GM19372 (cell line): Measurements from ENCODE around the gene AMPD3.
A peak's percentile ranks its signal among the peaks of the same experiment; 100 is the strongest.

ENCODE experiments used
- ATAC-seq: cut with Tn5 transposase; IDR thresholded peaks from one replicate; pipeline ENCODE4 v1.9.1; 2021; ENCODE audit warnings: mild to moderate bottlenecking, low read depth, moderate library complexity; ENCODE audit not compliant: unreplicated experiment

Gene AMPD3

GRCh38 chr11:10528121-10528520 is 73.1 kb downstream of the AMPD3 start:
- ATAC-seq, result no peak

- no peak for ATAC-seq
Measured at GRCh38 chr11:10529279-10529678, 74.2 kb downstream of the AMPD3 start.

GRCh38 chr11:10532526-10532925 is 77.5 kb downstream of the AMPD3 start:
- ATAC-seq, result no peak

GRCh38 chr11:10533323-10533722 is 78.3 kb downstream of the AMPD3 start:
- ATAC-seq, result no peak

GRCh38 chr11:10534316-10534715 is 79.3 kb downstream of the AMPD3 start:
- no peak for ATAC-seq

GRCh38 chr11:10537600-10537999 is 82.5 kb downstream of the AMPD3 start:
- ATAC-seq, result no peak

GRCh38 chr11:10538924-10539323 is 83.9 kb downstream of the AMPD3 start:
- ATAC-seq, result no peak

GRCh38 chr11:10539339-10539738 is 84.3 kb downstream of the AMPD3 start:
- ATAC-seq, result no peak

GRCh38 chr11:10540546-10540914 is 85.5 kb downstream of the AMPD3 start:
- peak; percentile 35 for ATAC-seq

- peak; percentile 92 for ATAC-seq
Measured at GRCh38 chr11:10540915-10541560, 86.0 kb downstream of the AMPD3 start, which contains the start of gene RNF141. RNF141 (minus strand) TSS chr11:10541187; CDS start chr11:10534158, 7,029 bp downstream.

GRCh38 chr11:10541561-10541930 is 86.5 kb downstream of the AMPD3 start:
- no peak for ATAC-seq

GRCh38 chr11:10542776-10543175 is 87.7 kb downstream of the AMPD3 start:
- ATAC-seq, result no peak

GRCh38 chr11:10543782-10544181 is 88.7 kb downstream of the AMPD3 start:
- no peak for ATAC-seq

- ATAC-seq, result no peak
Measured at GRCh38 chr11:10544491-10545465, 89.7 kb downstream of the AMPD3 start.

GRCh38 chr11:10550503-10551289 is 95.6 kb downstream of the AMPD3 start:
- no peak for ATAC-seq

GRCh38 chr11:10551290-10551592 is 96.2 kb downstream of the AMPD3 start:
- ATAC-seq, result no peak

- ATAC-seq, result no peak
Measured at GRCh38 chr11:10551845-10552352, 96.8 kb downstream of the AMPD3 start.

- no peak for ATAC-seq
Measured at GRCh38 chr11:10556590-10556989, 101.5 kb downstream of the AMPD3 start.
